Stimulated activated CD8-positive, alpha-beta memory T cell treated with anti-CD3 and anti-CD28 coated beads, Interleukin-4, amount 100 ng/mL, for 4 hours (primary cell): Measurements from ENCODE around the gene WDR5.

Experiments
- DNase-seq, 2 donors: peaks; one replicate each; pipeline ENCODE4 v3.0.0-alpha.2; 2020; ENCODE audit warnings: low read depth in 2 of 2, low spot score in 1 of 2

The WDR5 gene

DNA sequence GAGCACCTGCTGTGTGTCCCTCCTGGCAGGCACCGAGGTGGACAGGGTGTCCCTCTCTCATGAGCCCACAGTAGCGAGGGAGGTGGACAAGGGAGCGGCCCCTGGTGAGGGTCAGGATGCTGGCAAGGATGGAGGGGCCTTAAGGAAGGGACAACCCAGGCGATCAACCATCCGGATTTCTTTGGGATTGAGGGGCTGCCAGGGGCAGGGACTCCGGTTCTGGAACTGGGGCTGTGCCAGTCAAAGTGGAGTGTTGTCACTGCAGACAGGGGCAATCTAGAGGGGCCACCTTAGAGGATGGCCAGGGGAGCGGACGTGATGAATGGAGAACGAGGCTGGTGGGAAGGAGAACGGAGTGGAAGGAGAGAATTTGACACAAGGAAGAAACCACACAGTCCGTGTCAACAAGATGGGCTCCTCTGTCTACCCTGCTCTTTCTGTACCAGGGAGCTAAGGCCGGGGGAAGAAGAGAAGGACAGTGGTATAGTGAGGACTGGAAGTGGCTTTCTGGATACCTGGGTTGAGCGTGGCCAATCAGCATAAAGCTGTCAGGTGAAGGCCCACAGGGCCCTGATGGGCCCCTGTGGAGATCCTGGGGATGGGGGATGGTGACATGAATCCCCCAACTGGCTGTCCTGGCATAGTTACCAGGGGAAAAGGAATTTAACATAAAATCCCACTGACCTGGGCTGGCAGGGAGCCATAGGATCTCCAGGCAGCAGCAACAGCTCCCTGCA, 4.2 kb upstream of the WDR5 start:
- no peak for DNase-seq

DNA sequence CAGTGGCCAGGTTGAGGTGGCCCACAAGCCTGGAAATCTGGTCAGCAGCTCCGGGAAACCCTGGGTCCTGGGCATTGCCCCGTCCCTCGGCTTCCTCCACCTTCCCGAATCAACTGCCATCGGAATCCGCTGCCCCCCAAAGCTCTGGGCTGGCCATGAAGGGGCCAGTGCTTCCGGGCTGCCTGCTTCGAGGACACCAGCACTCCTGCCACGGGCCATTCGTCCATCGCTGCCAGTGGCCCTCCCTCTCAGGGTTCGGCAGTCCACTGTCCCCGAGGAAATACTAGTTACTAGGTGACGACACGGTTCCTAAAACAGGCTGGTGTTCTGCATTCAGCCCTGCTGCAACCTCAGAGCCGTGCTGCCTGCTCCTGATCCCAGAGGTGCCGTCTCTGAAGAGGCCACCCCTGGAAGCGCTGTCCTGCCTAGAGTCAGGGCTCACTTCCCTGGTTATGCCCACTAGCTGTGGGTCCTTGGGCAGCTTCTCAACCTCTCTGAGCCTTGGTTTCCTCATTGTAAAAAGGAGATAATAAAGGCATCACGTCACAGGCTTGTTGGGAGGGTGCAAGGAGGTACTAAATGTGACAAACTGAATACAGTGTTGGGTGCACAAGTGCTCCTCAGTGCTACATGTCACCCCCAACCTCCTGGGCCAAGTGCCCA, 3.5 kb upstream of the WDR5 start:
- DNase-seq = no peak

GRCh38 chr9:134134949-134135342, 936 bp upstream of the WDR5 start:
- DNase-seq = no peak

- DNase-seq = no peak
Observed at GRCh38 chr9:134136118-134136995, 475 bp downstream of the WDR5 start.

DNA sequence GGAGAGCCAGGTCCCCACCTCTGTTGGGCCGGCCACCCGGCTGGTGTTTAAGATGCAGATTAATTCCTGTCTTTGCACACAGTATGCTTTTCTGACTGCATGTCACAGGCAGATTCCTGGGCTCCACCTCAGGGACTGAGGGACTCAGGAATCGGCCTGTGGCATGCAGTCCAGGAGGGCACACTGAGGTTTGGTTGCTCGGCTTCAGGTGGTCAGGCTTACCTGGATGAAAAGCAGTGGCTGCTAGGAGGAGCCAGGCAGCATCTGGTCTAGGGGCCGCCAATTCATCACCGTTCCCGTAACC, 1.1 kb downstream of the WDR5 start:
- DNase-seq = no peak

DNA sequence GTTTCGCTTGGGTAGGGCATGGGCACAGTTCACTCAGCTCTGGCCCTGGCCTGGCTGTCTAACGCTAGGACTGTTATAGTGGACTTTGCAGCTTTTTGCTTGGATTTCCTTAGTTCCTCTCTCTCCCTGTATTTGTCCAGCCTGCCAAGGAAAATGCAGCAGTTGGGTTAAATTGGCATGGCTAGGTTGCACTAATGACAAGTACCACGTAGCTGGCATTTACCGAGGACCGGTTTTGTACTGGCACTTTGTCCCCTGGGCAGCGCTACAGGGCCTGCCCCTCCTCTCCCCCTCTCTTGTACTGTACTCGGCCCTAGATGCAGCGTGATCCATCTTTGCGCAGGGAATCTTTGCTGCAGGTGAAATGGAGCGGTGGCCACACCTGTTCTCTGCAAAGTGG, 2.4 kb downstream of the WDR5 start:
- no peak for DNase-seq

DNA sequence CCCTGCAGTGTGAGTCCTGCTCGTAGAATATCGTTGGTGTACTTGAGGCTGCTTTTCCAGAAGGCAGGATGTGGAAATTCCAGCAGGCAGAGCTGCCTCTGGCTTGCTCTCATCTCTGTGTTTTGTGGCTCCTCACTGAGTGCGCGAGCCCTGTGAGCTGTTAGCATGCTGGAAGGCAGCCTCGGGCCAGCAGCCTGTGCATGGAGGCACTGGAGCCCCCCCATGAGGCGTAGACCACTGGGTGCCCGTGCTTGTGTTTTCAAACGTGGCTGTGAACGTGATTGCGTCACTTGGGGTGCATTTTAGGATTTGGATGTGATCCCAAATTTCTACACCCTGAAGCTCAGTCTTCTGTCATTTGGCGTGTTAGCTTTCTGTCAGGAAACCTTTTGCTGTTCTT, 3.2 kb downstream of the WDR5 start:
- DNase-seq = no peak

DNA sequence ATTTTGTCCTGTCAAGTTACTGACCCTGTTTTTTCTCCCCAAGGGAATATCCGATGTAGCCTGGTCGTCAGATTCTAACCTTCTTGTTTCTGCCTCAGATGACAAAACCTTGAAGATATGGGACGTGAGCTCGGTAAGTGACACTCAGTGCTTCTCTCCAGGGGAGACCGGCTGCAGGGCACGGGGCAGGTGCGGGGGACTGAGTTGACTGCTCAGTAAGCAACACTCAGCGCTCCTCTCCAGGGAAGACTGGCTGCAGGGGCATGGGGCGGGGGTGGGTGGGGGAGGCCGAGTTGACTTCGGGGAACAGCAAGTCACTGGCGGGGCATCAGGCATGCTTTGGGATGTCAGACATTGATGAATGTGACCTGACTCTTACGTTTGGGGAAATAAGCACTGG, 6.0 kb downstream of the WDR5 start:
- no peak for DNase-seq

- no peak for DNase-seq
Observed at GRCh38 chr9:134144801-134145200, 8.9 kb downstream of the WDR5 start.

- no peak for DNase-seq
Observed at GRCh38 chr9:134145262-134145661, 9.4 kb downstream of the WDR5 start.

GRCh38 chr9:134146774-134147493, 11.1 kb downstream of the WDR5 start:
- DNase-seq = no peak

DNA sequence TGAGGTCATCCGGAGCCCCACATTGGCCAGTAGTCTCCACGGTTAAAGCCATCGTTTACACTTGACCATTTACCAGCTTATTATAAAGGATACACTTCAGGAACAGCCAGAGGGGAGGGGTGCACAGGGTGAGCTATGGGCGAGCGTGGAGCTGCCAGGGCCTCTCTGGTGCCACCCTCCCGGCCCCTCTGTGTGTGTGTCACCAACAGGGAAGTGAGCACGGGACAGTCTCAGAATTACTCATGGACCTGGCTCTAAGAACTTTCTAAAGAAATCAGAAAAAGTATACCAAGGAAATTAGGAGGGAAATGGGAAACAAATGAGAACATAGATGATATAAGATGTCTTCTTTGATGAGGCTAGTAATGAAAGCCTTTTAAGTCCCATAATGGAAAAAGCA, 13.5 kb downstream of the WDR5 start:
- no peak for DNase-seq

- DNase-seq = no peak
Observed at GRCh38 chr9:134150557-134151214, 14.8 kb downstream of the WDR5 start.

DNA sequence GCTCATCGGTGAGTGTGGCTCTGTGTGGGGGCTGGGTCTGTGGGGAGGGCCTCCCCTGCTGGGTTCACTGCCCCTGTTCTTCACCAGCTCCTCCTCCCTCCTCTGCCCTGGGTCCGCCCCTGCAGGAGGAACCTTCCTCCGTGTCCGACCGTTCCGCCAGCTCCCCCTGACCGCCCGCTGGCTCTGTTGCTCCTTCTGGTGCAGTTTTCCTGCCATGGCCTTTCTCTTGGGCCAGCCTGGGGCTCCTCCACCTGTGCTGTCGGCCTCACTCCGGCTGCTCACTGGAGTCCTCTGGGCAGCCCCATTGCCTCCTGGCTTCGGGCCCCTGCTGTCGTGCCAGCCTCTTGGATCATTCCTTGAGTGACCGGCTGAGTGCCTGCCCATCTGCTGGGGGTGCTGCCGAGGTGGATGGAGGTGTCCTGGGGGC, 16.2 kb downstream of the WDR5 start:
- no peak for DNase-seq

DNA sequence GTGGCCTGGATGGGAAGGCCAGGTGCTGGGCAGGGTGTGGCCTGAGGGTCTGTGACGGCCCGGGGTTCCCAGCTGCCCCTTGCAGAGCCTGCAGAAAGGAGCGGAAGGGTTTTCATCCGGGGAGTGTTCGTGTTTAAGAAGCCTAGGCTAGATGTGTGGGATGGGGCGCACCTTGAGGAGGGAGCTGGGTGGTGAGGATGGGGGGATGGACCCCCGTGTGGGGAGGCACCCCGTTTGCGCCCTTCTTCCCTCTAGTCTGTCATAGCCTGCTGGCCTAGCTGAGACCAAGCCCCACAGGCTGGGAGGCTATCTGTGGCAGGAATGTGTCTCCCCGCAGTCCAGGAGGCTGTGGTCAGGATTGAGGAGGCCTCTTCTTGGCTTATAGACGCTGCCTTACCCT, 16.6 kb downstream of the WDR5 start:
- no peak for DNase-seq

- no peak for DNase-seq
Observed at GRCh38 chr9:134153450-134153849, 17.6 kb downstream of the WDR5 start.

DNA sequence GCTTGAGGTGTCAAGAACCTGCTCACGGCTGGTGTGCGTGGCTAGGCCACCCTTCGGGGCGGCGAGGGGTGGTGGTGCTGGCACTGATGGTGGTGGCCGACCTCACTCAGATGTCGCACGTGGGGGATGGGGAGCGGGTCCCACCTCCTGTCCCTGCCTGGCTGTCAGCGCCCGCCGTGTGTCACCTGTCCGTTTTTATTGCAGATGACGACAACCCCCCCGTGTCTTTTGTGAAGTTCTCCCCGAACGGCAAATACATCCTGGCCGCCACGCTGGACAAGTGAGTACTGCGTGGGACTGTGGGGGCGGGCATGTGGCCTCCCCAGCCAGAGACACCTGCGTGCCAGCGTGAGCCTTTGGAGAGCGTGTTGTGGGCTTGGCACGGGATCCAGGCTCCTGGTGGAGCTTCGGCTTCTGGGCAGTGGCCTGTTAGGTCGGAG, 18.4 kb downstream of the WDR5 start:
- no peak for DNase-seq

GRCh38 chr9:134155812-134156377, 20.0 kb downstream of the WDR5 start:
- DNase-seq = no peak

DNA sequence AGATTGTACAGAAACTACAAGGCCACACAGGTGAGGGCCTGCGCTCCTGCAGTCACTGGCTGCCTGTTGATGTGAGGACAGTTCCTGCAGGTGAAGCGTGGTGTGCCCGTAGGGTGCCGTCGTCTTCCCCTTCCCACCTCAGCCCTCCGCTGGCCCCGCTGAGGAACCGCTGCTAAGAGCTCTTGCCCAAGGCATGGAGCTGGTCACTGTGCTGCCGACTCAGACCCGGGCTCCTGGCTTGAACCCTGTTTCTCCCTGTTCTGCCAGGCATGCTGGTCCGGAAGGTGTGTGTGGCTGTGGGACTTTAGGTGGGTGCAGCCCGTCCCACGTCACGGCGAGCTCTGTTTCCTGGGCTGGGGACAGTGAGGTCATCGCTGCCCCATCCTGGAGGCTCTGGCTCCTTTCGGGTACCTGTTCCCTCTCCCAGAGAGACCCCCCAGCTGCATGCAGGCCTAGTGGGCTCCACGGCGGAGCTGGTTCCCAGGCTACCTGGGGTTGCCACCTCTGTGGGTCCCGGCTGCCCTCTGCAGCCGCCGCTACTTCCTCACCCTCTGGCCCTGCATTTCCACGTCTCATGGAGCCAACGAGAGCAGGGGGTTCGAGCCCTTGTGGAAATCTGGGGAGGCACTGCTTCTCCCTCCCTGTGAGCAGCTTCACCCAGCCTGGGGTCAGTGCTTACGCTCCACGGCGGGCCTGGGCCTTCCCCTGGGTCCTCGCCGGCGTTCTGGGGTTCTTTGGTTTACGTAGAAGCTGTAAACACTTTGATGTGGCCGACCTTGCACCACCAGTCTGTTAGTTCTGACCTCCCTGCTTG, 20.9 kb downstream of the WDR5 start:
- no peak for DNase-seq

GRCh38 chr9:134157378-134157885, 21.6 kb downstream of the WDR5 start:
- DNase-seq = no peak
